SU-DHL-6 (cell line): ENCODE measurements around the gene THSD4.

Experiments
- CTCF ChIP-seq: fragments of 200-600 bp; sonication (generic); IDR thresholded peaks from one replicate; pipeline ENCODE4 v1.5.1; 2017; ENCODE audit warnings: antibody characterized with exemption, mild to moderate bottlenecking, low read length, moderate library complexity; ENCODE audit not compliant: insufficient read depth, poor library complexity, severe bottlenecking
- EZH2phosphoT487 ChIP-seq: fragments of 200-600 bp; sonication (generic), shearing (Covaris generic); conservative IDR thresholded peaks from 2 replicates; pipeline ENCODE4 v1.6.1; 2018; ENCODE audit warnings: mild to moderate bottlenecking, antibody characterized with exemption, low read length, moderate library complexity, mixed read lengths

- TF ChIP-seq EZH2phosphoT487 (no peak), CTCF (no peak)
Observed at GRCh38 chr15:71777216-71777943, 662.1 kb downstream of the THSD4 start.
